HEK293T (cell line): ENCODE measurements around the gene PHIP.

Experiments used
- BHLHE40 ChIP-seq: fragments of 450-650 bp; IDR thresholded peaks from 2 replicates; pipeline ENCODE4 v1.6.1; 2016; ENCODE audit warnings: mild to moderate bottlenecking, moderate library complexity, borderline replicate concordance
- NFRKB ChIP-seq: fragments of 450-650 bp; IDR thresholded peaks from 2 replicates; pipeline ENCODE4 v1.6.1; 2016; ENCODE audit warnings: mild to moderate bottlenecking, moderate library complexity

DNA sequence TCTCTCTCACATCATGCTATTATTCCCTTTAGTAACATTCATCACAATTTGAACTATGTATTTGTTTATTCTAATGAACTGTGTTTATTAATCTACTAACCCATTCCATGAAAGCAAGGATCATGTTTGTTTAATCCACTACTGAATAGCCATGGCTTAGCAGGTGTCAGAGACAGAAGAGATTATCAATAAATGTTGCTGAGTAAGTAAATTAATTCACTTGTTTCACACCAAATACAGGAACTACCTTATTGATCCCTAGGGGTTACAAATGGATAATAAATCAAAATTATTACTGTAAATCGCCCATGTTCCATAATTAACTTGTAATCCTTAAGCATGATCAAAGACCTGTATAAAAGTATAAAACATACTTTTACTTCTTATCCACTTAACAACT is 76.6 kb downstream of the PHIP start:
- TF ChIP-seq NFRKB (no peak), BHLHE40 (no peak)
